NCI-H2081 treated with DMSO at 0.1 percent for 48 hours (cell line): ENCODE measurements around the gene RNU5B-1.
A peak's percentile ranks its signal among the peaks of the same experiment; 100 is the strongest.
"Not testable (repeated sequence)": the region's sequence is repeated elsewhere in the genome, so short reads cannot be mapped to it uniquely, and the experiment has no call there.

Source experiments
- DNase-seq: peaks from one replicate; lab custom pipeline; 2025; lab: John Stamatoyannopoulos, UW

RNU5B-1 gene

DNA sequence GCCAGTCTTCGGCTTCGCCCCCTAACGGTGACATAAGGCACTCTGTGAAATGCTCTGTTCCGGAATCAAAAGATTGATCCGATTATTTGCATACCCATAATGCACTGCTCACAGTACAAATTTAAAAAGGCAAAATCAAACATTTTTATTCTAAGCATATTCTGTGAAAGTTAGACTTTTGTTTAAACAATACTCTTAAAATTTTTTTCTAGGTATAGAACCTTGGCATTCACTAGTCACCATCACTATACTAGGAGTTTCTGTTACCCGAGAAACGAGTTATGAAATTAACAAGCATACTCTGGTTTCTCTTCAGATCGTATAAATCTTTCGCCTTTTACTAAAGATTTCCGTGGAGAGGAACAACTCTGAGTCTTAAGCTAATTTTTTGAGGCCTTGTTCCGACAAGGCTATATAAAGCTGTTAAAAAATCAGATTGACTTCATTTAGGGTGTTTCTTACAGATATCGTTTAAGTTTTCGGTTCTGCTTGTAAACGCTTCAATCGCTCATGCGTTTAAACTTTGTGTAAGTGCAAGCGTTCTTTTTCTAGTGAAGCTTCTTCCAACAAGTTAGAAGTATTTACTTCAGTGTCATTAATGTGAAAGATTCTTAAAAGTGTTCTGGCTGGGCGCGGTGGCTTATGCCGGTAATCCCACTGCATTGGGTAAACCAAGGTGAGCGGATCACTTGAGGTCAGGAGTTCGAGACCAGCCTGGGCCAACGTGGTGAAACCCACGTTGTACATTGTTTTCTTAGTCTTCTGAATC, at the start of gene RNU5B-1:
TSS of gene RNU5B-1 (plus strand) at position 297 of the 769 bp plus-strand sequence.
- peak; percentile 94 for DNase-seq

GRCh38 chr15:65254758-65255157, 49.7 kb upstream of the RNU5B-1 start:
- no peak for DNase-seq

DNA sequence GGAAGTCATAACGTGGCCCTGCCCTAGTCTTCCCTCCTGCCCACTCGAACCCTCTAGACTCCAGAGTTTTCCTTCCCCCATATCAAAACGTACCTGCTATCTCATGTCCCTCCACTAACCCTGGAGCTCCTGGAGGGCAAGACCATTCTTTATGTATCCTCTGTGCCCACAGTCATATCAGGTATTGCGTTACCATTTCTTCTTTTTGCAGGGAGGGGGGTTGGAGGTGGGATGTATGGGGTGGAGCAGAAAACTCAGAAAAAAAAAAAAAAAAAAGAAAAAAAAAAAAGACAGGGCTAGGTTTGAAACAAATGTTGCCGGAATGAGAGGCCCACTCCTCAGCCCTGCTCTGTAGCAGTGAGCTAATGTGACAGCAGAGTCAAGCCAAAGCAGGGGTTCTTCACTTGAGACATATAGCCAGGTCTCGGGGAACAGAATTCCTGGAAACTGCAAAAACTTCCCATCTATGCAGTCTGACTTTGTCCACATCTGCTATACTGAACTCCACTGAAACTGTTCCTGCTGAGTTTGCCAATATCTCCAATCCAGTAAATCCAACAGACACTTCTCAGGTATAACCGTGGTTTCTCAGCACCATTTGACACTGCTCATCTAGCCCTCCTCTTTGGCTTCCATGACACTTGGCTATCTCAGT, 48.9 kb upstream of the RNU5B-1 start:
- DNase-seq, result no peak

DNA sequence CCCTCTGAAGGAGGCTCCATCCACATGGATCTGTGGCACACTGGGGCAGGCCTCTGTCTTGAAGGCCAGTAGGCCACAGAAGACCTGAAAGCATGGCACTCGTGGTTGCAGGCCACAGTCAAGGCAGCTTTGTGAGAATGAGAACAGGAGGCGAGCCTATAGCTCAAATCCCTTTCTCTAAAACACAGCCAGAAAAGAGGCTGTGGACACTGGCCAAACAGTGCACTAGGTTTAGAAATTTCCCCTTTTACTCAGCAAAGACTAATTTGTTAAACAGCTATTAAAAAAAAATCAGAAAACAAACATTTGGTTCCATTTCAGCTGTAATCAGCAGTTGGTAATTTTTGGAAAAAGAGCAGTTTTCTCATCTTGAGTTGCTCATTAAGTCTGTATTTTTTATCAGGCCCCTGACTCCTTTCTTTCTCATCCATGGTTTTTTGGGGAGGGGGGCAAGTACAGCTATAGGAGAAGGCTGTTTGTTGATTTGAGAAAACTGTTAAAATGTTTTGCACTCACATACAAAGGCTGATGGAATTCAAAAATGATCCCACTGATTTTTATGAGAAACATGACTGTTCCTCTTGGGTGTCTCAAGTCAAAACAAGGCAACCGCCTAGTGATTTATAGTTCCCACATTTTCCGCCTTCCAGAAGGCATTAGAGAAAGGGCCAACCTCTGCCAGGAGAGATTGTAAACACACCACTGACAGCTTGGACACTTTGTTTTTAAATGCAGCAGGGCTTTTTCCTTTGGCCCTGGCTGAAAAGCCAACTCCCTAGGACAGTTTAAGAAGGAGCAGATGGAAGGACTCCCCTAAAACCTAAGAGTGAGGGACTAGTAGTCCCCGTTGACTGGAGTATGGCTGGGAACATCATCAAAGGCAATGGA, 45.9 kb upstream of the RNU5B-1 start:
- DNase-seq, result no peak

- no peak for DNase-seq
These were observed 45.1 kb upstream of the RNU5B-1 start for GRCh38 chr15:65259367-65259797.

DNA sequence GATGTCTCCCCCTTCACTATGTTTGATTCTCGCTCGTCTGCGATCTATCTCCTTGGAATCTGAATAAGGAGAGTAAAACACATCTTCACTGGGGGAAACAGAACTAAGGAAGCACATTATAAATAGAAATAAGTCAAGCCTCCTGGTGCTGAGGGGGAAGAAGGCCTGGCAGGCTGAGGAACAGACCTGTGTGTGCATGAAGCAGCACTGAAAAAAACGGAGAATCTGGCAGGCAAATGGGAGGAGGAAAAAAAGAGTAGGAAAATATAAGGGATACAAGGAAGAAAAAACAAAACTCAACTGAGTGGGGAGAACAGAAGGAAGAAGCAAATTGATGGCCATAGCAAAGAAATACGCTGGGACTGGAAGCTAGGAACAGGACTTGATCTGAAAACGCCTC, 43.5 kb upstream of the RNU5B-1 start:
- DNase-seq, result no peak

DNA sequence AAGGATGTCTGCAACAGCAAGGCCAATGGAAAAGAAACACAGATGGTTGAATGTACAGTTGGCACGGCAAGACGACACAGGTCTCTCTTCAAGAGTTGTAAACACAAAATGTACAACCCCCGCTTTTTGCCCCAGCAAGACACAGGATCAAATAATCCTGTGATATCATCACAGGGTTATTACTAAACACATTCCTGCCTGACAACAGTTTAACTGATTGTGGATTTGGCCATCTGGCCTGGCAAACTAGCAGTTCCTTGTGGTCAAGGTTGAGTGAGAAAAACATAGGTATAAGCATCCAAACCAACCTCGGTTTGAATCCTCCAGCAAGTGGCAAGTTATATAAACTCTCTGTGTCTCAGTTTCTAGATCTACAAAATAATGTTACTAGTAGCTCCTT, 41.2 kb upstream of the RNU5B-1 start:
- DNase-seq, result no peak

GRCh38 chr15:65264863-65265430, 39.5 kb upstream of the RNU5B-1 start:
- no peak for DNase-seq

- DNase-seq, result no peak
These were observed 38.0 kb upstream of the RNU5B-1 start for GRCh38 chr15:65266469-65266868.

DNA sequence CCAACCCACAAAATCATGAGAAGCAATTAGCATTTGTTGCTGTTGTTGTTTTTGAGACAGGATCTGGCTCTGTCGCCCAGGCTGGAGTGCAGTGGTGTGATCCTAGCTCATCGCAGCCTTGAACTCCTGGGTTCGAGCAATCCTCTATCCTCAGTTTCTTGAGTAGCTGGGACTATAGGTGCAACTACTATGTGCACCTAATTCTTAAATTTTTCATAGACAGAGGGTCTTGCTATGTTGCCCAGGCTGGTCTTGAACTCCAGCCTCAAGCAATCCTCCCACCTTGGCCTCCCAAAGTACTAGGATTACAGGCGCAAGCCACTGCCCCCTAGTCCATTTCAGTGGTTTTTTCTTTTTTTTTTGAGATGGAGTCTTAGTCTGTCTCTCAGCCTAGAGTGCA, 36.1 kb upstream of the RNU5B-1 start:
- DNase-seq, result no peak

GRCh38 chr15:65270811-65271545, 33.5 kb upstream of the RNU5B-1 start:
- DNase-seq, result not testable (repeated sequence)

DNA sequence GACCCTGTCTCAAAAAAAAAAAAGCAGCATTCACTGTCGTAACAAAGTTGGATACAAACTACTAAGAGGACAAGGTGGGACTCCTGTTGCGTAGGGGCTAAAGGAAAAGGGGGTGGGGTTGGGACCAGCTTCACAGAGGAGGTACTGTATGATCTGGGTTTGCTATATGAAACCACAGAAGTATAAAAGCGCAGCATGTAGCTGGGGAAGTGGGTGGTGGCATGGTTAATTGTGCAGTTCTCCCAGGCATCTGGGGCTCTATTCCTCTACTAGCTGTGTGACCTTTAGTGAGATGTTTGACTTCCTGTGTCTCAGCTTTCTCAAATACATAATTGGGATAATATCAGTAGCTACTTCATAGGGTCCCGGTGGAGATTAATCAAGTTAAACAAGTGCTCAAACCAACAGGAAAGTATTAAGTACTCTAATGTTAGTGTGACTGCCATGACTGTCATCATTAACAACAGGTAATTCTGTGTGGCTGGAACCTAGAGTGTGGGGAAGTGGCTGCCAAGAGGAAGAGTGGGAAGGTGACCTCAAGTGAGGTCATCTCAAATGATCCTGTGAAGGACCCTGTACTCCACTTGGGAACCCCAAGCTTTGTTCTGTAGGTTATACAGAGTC, 29.3 kb upstream of the RNU5B-1 start:
- DNase-seq, result no peak

- no peak for DNase-seq
These were observed 28.8 kb upstream of the RNU5B-1 start for GRCh38 chr15:65275728-65276126.

DNA sequence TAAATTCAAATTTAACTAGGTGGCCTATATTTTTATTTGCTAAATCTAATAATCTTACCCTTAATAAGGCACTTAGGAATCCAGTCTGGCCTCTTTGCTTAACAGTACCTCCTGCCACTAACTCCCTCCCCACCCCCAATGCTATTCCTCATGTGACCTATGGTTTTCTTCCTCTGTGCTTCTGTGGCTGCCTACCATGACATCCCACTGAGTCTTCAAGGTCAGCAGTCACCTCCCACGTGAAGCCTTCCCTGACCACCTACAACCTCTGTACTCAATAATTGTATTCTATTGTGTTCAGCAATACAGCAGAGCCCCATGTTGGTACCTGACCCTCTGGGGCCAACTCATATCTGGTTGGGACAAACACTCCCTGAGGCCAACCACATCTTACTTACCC, 27.5 kb upstream of the RNU5B-1 start:
- no peak for DNase-seq

GRCh38 chr15:65278480-65278879, 26.0 kb upstream of the RNU5B-1 start:
- DNase-seq, result no peak

GRCh38 chr15:65285291-65286068, 19.0 kb upstream of the RNU5B-1 start:
- no peak for DNase-seq

DNA sequence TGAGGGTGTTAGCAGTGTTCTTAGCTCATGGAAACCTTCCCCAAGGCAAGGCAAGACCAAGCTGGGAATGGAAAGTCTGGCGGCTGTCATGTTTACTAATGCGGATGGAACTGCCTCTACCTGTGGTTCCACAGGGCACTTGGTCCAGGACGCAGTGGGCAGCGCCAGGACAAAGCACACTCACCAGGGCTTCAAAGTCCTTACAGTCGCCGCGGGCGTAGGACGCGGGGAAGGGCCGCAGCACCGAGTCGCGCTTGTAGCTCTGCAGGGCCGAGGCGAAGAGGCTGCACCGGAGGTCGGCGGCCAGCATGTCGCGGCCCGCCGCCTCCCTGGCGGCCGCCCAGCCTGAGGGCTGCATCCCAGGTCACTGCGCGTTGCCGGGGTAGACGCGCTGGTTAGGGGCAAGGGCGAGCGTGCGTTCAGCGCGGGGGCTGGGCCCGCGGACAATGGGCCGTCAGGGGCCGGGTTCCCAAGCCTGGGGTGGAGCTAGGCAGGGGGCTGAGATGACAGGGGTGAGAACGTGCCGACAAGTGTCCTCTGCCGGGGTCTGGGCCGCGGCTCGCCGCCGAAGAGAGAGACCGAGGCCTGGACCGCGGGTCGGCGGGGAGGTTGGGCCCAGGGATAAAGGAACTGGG, 18.3 kb upstream of the RNU5B-1 start:
- no peak for DNase-seq

- DNase-seq, result peak; percentile 75
These were observed 17.6 kb upstream of the RNU5B-1 start, which contains the start of gene PARP16 for GRCh38 chr15:65286704-65287519. Gene PARP16 (minus strand): TSS chr15:65286883. CDS start chr15:65286426, 457 bp downstream.

GRCh38 chr15:65287520-65287855, 17.0 kb upstream of the RNU5B-1 start:
- no peak for DNase-seq
